Activated naive CD8-positive, alpha-beta T cell treated with anti-CD3 and anti-CD28 coated beads, Interleukin-2, amount 50 U/mL, for 16 hours (primary cell): Measurements from ENCODE around the gene MSH4.
"Not testable (repeated sequence)": the region's sequence is repeated elsewhere in the genome, so short reads cannot be mapped to it uniquely, and the experiment has no call there.

Experiments used
- DNase-seq: peaks from one replicate; pipeline ENCODE4 v3.0.0-alpha.2; 2020; ENCODE audit warnings: low read depth, low spot score

The MSH4 gene

DNA sequence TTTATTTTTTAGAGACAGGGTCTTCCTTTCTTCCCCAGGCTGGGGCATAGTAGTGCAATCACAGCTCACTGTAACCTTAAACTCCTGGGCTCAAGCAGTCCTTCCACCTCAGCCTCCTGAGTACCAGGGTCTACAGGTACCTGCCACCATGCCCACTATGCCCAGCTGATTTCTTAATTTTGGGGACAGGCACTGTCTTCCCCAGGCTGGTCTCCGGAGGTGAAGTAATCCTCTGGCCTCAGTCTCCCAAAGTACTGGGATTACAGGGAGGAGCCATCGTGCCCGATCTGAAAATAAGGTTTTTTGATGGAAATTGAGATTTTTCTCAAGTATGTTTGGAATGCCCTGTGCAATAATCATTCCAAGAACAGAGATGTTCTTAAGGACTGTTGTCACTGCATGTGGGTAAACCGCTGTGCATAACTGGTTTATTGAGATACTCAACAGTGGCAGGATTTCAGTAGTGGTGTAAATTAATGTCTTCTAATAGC is 934 bp upstream of the MSH4 start:
- DNase-seq = no peak

DNA sequence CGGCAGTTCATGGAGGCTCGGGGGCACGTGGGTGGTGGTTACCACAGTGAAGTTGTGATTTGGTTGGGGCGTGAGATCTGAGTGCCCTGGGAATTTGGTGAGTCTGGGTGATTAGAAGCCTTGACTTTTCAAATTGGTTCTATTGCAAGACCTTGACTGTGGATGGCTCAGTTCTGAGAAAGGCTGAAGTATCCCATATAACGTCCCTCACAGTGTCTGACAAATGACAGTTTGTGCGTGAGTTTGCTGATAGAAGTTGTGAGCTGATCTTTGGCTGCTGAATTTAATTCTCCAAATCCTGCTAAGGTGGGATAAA is 549 bp downstream of the MSH4 start:
- DNase-seq = no peak

- DNase-seq = no peak
These were observed 1.0 kb downstream of the MSH4 start for GRCh38 chr1:75797606-75798216.

DNA sequence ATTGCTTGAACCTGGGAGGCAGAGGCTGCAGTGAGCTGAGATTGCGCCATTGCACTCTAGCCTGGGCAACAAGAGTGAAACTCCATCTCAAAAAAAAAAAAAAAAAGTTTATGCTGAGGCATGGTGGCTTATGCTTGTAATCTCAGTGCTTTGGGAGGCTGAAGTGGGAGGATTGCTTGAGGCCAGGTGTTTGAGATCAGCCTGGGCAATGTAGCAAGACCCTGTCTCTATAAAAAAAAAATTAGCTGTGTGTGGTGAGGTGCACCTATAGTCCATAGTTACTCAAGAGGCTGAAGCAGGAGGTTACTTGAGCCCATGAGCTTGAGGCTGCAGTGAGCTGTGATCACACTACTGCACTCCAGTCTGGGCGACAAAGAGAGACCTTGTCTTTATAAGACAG is 4.8 kb downstream of the MSH4 start:
- DNase-seq = not testable (repeated sequence)

- DNase-seq = no peak
These were observed 12.2 kb downstream of the MSH4 start for GRCh38 chr1:75808921-75809320.

DNA sequence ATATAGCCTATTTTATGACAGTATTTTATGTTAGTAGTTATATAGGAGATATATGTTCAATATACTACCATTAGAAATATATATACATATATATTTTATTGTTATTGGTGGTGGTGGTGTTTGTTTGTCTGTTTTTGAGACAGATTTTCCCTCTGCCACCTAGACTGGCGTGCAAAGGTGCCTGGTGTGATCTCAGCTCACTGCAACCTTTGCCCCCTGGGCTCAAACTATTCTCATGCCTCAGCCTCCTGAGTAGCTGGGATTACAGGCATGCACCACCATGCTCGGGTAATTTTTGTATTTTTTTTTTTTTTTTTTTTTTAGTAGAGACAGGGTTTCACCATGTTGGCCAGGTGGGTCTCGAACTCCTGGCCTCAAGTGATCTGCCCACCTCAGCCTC is 13.4 kb downstream of the MSH4 start:
- DNase-seq = not testable (repeated sequence)

GRCh38 chr1:75811211-75811981 is 14.7 kb downstream of the MSH4 start:
- no peak for DNase-seq

DNA sequence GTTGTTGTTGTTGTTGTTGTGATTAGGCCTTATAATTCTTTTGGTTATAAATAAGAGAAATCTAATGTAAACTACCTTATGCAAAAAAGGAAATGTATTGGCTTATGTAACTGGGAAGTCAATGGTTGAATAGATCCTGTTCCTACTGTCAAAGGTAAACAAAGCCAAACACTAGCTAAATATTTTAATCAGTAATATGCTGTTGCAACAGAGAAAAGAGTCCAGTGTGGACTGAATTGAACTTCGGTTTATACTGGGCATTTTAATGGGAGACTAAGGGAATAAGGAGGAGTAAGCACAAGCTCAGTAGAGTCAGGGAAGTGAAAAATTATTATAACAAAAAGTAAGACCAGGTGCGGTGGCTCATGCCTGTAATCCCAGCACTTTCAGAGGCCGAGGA is 15.4 kb downstream of the MSH4 start:
- no peak for DNase-seq

DNA sequence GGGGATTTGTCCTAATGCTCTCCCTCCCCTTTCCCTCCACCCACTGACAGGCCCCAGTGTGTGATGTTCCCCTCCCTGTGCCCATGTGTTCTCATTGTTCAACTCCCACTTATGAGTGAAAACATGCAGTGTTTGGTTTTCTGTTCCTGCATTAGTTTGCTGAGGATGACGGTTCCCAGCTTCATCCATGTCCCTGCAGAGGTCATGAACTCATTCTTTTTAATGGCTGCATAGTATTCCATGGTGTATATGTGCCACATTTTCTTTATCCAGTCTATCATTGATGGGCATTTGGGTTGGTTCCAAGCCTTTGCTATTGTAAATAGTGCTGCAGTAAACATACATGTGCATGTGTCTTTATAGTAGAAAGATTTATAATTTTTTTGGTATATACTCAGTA is 26.9 kb downstream of the MSH4 start:
- DNase-seq = not testable (repeated sequence)

DNA sequence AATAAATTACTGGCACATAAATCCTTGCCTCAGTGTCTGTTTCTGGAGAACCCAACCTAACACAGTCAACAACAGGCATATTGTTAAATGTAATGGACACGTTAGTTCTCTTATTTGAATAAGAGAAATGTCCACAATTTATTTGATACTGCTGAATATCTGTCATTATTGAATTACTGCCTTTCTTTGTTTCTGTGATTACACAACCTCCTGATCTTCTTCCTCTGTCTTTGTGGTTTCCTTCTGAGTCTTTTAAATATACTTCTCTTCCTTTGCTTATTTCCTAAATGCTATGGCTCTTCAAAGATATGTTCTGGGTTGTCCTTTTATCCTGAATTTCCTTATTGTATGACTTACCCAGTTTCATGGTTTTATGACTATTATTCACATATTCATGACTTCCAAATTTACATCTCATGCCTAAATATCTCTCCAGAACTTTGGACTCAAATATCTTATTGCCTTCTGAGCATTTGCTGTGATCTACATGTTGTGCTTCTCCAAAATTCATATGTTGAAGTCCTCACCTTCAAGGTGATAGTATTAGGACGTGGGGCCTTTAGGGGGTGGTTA is 39.9 kb downstream of the MSH4 start:
- DNase-seq = no peak

DNA sequence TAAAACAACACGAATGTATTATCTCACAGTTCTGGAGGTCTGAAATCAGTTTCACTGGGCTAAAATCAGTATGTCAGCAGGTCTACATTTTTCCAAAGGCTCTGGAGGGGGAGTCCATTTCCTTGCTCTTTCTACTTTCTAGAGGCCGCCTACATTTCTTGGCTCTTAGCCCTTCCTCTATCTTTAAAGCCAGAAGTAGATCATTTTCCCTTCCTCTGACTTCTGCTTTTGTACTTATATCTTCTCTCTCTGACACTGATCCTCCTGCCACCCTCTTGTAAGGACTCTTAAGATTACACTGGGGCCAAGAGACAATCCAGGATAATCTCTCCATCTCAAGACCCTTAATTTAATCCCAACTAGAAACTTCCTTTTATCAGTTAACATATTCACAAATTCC is 41.4 kb downstream of the MSH4 start:
- DNase-seq = no peak

DNA sequence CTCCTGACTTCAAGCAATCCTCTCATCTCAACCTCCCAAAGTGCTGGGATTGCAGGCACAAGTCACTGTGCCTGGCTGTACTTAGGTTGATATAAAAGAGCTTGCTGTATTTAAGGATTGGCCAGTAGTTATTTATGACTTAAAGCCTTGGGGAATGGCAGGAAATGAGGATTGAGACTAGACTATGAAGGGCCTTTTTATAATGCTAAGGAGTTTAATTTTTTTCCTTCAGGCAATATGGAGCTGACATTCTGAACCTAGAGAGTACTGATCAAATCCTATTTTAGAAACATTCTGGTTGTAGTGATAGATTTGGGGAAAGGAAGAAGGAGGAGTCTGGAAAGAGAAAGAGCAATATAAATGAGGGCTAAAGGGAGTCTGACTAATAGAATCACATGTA is 44.7 kb downstream of the MSH4 start:
- DNase-seq = no peak

- DNase-seq = no peak
These were observed 48.9 kb downstream of the MSH4 start for GRCh38 chr1:75845576-75845975.

GRCh38 chr1:75855010-75855409 is 58.3 kb downstream of the MSH4 start:
- no peak for DNase-seq

DNA sequence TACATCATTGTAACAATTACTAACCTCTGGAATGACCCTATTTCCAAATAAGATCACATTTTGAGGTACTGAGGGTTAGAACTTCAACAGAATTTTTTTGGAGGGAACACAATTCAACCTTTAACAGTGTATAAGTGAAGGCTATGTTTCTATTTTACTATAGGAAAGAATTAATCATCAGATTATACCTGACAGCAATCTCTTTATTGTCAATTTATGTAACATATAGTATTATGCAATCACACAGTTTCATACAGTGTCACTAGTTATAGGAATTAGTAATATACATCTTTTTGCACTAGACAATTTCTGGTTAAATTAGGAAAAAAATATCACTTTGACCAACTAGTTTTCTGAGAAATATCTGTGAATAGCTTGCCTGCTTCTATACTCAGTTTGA is 59.1 kb downstream of the MSH4 start:
- no peak for DNase-seq

GRCh38 chr1:75861831-75862230 is 65.1 kb downstream of the MSH4 start:
- DNase-seq = no peak

DNA sequence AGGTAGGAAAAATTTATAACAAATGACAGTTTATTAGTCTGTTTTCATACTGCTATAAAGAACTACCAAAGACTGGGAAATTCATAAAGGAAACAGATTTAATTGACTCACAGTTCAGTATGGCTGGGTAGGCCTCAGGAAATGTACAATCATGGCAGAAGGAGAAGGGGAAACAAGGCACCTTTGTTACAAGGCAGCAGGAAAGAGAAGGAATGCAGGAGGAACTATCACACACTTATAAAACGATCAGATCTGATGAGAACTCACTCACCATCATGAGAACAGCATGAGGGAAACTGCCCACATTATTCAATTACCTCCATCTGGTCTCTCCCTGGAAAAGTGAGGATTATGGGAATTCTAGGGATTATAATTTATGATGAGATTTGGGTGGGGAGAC is 74.3 kb downstream of the MSH4 start:
- DNase-seq = no peak

DNA sequence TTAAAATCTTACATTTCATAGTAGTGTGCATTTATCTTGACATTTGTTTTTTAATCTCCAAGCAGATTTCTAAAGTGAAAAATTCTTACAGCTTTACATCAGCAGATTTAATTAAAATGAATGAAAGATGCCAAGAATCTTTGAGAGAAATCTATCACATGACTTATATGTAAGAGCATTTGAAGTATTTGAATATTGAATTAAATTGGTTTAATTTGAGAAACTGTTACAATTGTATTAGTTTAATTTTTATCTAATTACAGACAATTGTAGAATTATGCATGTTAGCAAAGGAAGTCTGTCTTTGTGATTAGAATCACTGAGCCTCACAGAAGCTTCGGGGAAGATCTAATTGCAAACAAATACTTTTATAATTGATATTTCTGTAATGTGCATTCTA is 83.3 kb downstream of the MSH4 start:
- no peak for DNase-seq

DNA sequence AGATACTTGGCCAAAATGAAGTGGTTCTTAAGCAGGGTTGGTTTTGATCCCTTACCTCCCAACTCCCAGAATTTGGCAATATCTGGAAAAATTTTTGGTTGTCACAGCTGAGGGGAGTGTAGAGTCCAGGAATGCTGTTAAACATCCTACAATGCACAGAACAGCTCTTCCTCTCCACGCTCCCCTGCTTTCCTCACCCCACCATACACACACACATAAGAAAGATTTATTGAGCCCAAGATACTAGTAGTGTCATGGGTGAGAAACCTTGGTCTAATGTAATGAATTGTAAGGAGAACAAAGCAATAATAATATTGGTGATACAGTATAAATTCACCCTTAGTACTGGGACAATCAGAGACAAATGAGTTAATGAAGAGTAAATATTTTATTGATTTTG is 87.8 kb downstream of the MSH4 start:
- DNase-seq = no peak

GRCh38 chr1:75901371-75901770 is 104.7 kb downstream of the MSH4 start:
- no peak for DNase-seq

- DNase-seq = no peak
These were observed 112.1 kb downstream of the MSH4 start for GRCh38 chr1:75908717-75909152.

- no peak for DNase-seq
These were observed 120.2 kb downstream of the MSH4 start for GRCh38 chr1:75916834-75917233.

- DNase-seq = no peak
These were observed 126.0 kb downstream of the MSH4 start for GRCh38 chr1:75922698-75923097.
